Measurements from ENCODE around the gene CCNH.

CCNH gene

GRCh38 chr5:87405472-87406155 is 7.1 kb downstream of the CCNH start:
- DNase-seq: no peak
- intact Hi-C loops (cut with DNase I): no loop called here

GRCh38 chr5:87404359-87404758 is 8.4 kb downstream of the CCNH start:
- intact Hi-C loops (cut with DNase I): no loop called here
- DNase-seq: no peak

GRCh38 chr5:87403899-87404298 is 8.8 kb downstream of the CCNH start:
- intact Hi-C loops (cut with DNase I): no loop called here
- no peak for DNase-seq

GRCh38 chr5:87403409-87403808 is 9.3 kb downstream of the CCNH start:
- intact Hi-C loops (cut with DNase I): no loop called here
- DNase-seq: no peak

GRCh38 chr5:87401626-87402025 is 11.1 kb downstream of the CCNH start:
- intact Hi-C loops (cut with DNase I): no loop called here
- DNase-seq: no peak

- no peak for DNase-seq
- intact Hi-C loops (cut with DNase I): no loop called here
These were observed 12.3 kb downstream of the CCNH start for GRCh38 chr5:87400305-87400899.

GRCh38 chr5:87399720-87400119 is 13.0 kb downstream of the CCNH start:
- intact Hi-C loops (cut with DNase I): no loop called here
- no peak for DNase-seq

GRCh38 chr5:87398981-87399614 is 13.6 kb downstream of the CCNH start:
- intact Hi-C loops (cut with DNase I): no loop called here
- no peak for DNase-seq

GRCh38 chr5:87394411-87395165 is 18.1 kb downstream of the CCNH start:
- DNase-seq: no peak
- intact Hi-C loops (cut with DNase I): no loop called here

GRCh38 chr5:87393331-87393730 is 19.4 kb downstream of the CCNH start:
- no peak for DNase-seq
- intact Hi-C loops (cut with DNase I): no loop called here

- DNase-seq: no peak
- intact Hi-C loops (cut with DNase I): no loop called here
These were observed 19.9 kb downstream of the CCNH start for GRCh38 chr5:87392801-87393200.

GRCh38 chr5:87392170-87392569 is 20.6 kb downstream of the CCNH start:
- DNase-seq: no peak
- intact Hi-C loops (cut with DNase I): no loop called here

GRCh38 chr5:87390576-87391199 is 22.0 kb downstream of the CCNH start:
- intact Hi-C loops (cut with DNase I): no loop called here
- DNase-seq: no peak

GRCh38 chr5:87390075-87390474 is 22.7 kb downstream of the CCNH start:
- intact Hi-C loops (cut with DNase I): no loop called here
- no peak for DNase-seq

GRCh38 chr5:87389296-87390034 is 23.3 kb downstream of the CCNH start:
- intact Hi-C loops (cut with DNase I): no loop called here
- no peak for DNase-seq

- DNase-seq: no peak
- intact Hi-C loops (cut with DNase I): no loop called here
These were observed 24.6 kb downstream of the CCNH start for GRCh38 chr5:87388129-87388528.

GRCh38 chr5:87385802-87386201 is 26.9 kb downstream of the CCNH start:
- intact Hi-C loops (cut with DNase I): no loop called here
- DNase-seq: no peak

GRCh38 chr5:87383216-87383615 is 29.5 kb downstream of the CCNH start:
- no peak for DNase-seq
- intact Hi-C loops (cut with DNase I): no loop called here

GRCh38 chr5:87382224-87382623 is 30.5 kb downstream of the CCNH start:
- intact Hi-C loops (cut with DNase I): no loop called here
- DNase-seq: no peak
